BLaER1 treated with 17β-estradiol and CSF1 and Interleukin-3, amounts not matched to agents 10 nM and 100 nM (cell line): ENCODE data around the gene SEMA3D.
A peak's percentile ranks its signal among the peaks of the same experiment; 100 is the strongest.

Source experiments
- H3K27ac ChIP-seq, 11 experiments: shearing (Covaris generic); formaldehyde crosslinking; 2 replicates each; pipeline ENCODE4 v1.8.1; 2022
- H3K27me3 ChIP-seq, 11 experiments: shearing (Covaris generic); formaldehyde crosslinking; 2 replicates each; pipeline ENCODE4 v1.8.1; 2022
- H3K36me3 ChIP-seq, 11 experiments: shearing (Covaris generic); formaldehyde crosslinking; 2 replicates each; pipeline ENCODE4 v1.8.1; 2022
- H3K4me1 ChIP-seq, 10 experiments: shearing (Covaris generic); formaldehyde crosslinking; 2 replicates each; pipeline ENCODE4 v1.8.1; 2022
- H3K4me2 ChIP-seq, 11 experiments: shearing (Covaris generic); formaldehyde crosslinking; 2 replicates each; pipeline ENCODE4 v1.8.1; 2022
- H3K4me3 ChIP-seq, 10 experiments: shearing (Covaris generic); formaldehyde crosslinking; 2 replicates each; pipeline ENCODE4 v1.8.1; 2022
- H3K9ac ChIP-seq, 11 experiments: shearing (Covaris generic); formaldehyde crosslinking; 2 replicates each; pipeline ENCODE4 v1.8.1; 2022
- H3K9me3 ChIP-seq, 11 experiments: shearing (Covaris generic); formaldehyde crosslinking; replicated peaks in 1 of 11; 2 replicates each; pipeline ENCODE4 v1.8.1; 2022
- H4K20me1 ChIP-seq, 11 experiments: shearing (Covaris generic); formaldehyde crosslinking; 2 replicates each; pipeline ENCODE4 v1.8.1; 2022
- Cebpa-rat ChIP-seq, 11 experiments: shearing (Covaris generic); IDR thresholded peaks; 2 replicates each; pipeline ENCODE4 v1.8.1; 2022

The SEMA3D gene

DNA sequence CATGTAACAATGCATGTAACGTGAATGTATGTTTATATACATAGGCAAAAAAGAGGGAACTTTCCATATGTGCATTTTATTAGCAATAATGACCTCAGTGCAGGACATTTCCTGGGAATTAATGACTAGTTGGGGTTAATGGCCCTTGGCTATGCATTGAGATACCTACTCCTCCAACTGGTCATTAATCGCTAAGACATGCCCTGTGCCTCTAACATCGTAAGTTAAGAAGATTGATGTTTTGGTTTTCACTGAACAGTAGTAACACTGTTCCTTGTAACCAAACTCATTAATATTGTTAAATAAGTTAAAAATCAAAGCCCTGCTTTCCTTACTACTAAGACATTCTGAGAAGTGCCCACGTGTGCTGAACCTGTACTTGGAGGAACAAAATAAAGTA is 61.7 kb downstream of the SEMA3D start:
- no peak for TF ChIP-seq Cebpa-rat (IDR thresholded peaks at IDR 0.05)
- Histone ChIP-seq H3K4me2 (no peak overlapping the region), H3K9me3 (no peaks in the 10 kb centered on the region), H3K36me3 (no peaks in the 10 kb centered on the region), H3K4me1 (no peaks in the 10 kb centered on the region), H3K27ac (no peak overlapping the region), H4K20me1 (no peaks in the 10 kb centered on the region), H3K27me3 (no peaks in the 10 kb centered on the region), H3K4me3 (no peak overlapping the region), H3K9ac (no peak overlapping the region)

DNA sequence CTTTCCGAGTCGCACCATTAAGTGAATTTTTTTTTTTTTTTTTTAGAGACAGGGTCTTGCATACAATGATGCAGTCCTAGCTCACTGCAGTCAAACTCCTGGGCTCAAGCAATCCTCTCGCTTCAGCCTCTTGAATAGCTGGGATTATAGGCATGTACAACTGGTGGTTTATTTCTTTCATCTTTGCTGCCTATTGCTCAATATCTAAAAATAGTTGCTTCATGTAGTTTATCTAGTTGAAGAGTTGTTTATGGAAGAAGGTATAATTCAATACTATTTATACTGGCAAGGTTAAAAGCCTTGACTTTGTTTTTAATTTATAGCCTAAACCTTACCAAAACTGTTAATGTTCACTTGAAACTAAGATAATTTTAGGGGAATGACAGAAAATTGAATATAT is 66.9 kb downstream of the SEMA3D start:
- no peaks in the 10 kb centered on the region for H3K9me3 ChIP-seq
- no peaks in the 10 kb centered on the region for H3K4me1 ChIP-seq
- H4K20me1 ChIP-seq: no peaks in the 10 kb centered on the region
- H3K4me3 ChIP-seq: no peak overlapping the region
- no peak overlapping the region for H3K27ac ChIP-seq
- no peak overlapping the region for H3K9ac ChIP-seq
- H3K27me3 ChIP-seq: no peaks in the 10 kb centered on the region
- no peaks in the 10 kb centered on the region for H3K36me3 ChIP-seq
- TF ChIP-seq Cebpa-rat (IDR thresholded peaks at IDR 0.05): no peak
- H3K4me2 ChIP-seq: no peak overlapping the region

DNA sequence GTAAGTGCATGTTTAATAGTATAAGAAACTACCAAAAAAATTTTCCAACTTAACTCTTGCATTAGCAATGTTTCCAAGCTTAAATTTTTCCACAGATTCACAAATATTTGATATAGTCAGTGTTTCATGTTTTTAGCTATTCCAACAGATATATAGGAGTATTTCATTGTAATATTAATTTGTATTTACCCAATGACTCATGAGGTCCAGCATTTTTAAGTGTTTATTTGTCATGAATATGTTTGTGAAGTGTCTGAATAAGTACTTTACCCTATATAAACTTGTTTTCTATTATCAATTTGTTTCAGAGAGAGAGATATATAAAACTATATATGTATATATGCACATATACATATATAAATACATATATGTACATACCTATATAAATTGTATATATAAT is 71.0 kb downstream of the SEMA3D start:
- no peaks in the 10 kb centered on the region for H3K27me3 ChIP-seq
- no peak for TF ChIP-seq Cebpa-rat (IDR thresholded peaks at IDR 0.05)
- H3K9me3 ChIP-seq: no peaks in the 10 kb centered on the region
- no peak overlapping the region for H3K27ac ChIP-seq
- H3K4me2 ChIP-seq: no peak overlapping the region
- H3K36me3 ChIP-seq: no peaks in the 10 kb centered on the region
- 0 out of 20 replicates have a peak, but pooled peaks cover 0 to 3% (median 0%) of the 10 kb centered on the region in 10 experiments for H3K4me1 ChIP-seq
- H3K9ac ChIP-seq: no peak overlapping the region
- no peak overlapping the region for H3K4me3 ChIP-seq
- H4K20me1 ChIP-seq: no peaks in the 10 kb centered on the region

DNA sequence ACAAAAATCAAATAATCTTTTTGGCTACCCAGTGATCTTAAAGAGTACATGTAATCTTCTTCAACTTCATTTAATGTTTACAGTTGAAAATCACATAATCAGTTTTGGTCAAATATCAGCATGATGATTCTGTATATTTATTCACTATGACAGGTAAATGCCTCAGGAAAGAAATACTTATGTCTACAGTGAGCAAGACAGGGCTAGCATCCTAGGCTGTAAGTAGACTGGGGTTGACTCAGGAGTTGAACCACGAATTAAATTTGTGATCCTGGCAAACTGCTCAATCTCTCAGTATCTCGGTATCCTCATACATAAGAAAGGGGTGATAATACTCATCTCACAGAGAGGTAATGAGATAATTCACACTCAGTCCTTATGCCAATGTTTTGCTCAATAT is 71.8 kb downstream of the SEMA3D start:
- no peak overlapping the region for H3K4me3 ChIP-seq

GRCh38 chr7:85114342-85114741 is 72.5 kb downstream of the SEMA3D start:
- Histone ChIP-seq H3K36me3 (no peaks in the 10 kb centered on the region), H3K4me1 (0 out of 20 replicates have a peak, but pooled peaks cover 0 to 3% (median 0%) of the 10 kb centered on the region in 10 experiments), H3K27me3 (no peaks in the 10 kb centered on the region), H3K9me3 (no peaks in the 10 kb centered on the region), H3K27ac (no peak overlapping the region), H3K4me2 (no peak overlapping the region), H4K20me1 (no peaks in the 10 kb centered on the region), H3K4me3 (no peak overlapping the region), H3K9ac (no peak overlapping the region)
- TF ChIP-seq Cebpa-rat (IDR thresholded peaks at IDR 0.05): no peak

More for the DNA sequence above, 71.8 kb downstream of the SEMA3D start:
- TF ChIP-seq Cebpa-rat (IDR thresholded peaks at IDR 0.05): no peak
- Histone ChIP-seq H3K27me3 (no peaks in the 10 kb centered on the region), H3K36me3 (no peaks in the 10 kb centered on the region), H3K9ac (no peak overlapping the region), H3K9me3 (no peaks in the 10 kb centered on the region), H3K27ac (no peak overlapping the region), H3K4me1 (0 out of 20 replicates have a peak, but pooled peaks cover 0 to 3% (median 0%) of the 10 kb centered on the region in 10 experiments), H4K20me1 (no peaks in the 10 kb centered on the region), H3K4me2 (no peak overlapping the region)

- Histone ChIP-seq H3K27ac (no peak overlapping the region), H3K4me2 (no peak overlapping the region), H3K4me3 (no peak overlapping the region), H3K9me3 (no peaks in the 10 kb centered on the region), H3K27me3 (no peaks in the 10 kb centered on the region), H4K20me1 (no peaks in the 10 kb centered on the region), H3K36me3 (no peaks in the 10 kb centered on the region), H3K9ac (no peak overlapping the region), H3K4me1 (0 out of 20 replicates have a peak, but pooled peaks cover 0 to 3% (median 0%) of the 10 kb centered on the region in 10 experiments)
- no peak for TF ChIP-seq Cebpa-rat (IDR thresholded peaks at IDR 0.05)
These were observed 75.1 kb downstream of the SEMA3D start for GRCh38 chr7:85111761-85112160.

- no peaks in the 10 kb centered on the region for H3K9me3 ChIP-seq
- H3K4me3 ChIP-seq: no peak overlapping the region
These were observed 80.1 kb downstream of the SEMA3D start for GRCh38 chr7:85106719-85107118.

GRCh38 chr7:85104432-85105205 is 82.2 kb downstream of the SEMA3D start:
- no peak overlapping the region; a peak in 1 of 22 replicates for H3K9ac ChIP-seq
- no peaks in the 10 kb centered on the region for H3K27me3 ChIP-seq
- H3K4me1 ChIP-seq: peaks cover 0 to 38% (median 23%) of the 10 kb centered on the region in 10 experiments; a peak in 14 of 20 replicates
- H3K36me3 ChIP-seq: no peaks in the 10 kb centered on the region
- no peaks in the 10 kb centered on the region for H3K9me3 ChIP-seq
- H3K4me2 ChIP-seq: peak overlapping the region in 8 of 11 experiments; percentile 35 to 69 (median 60); a peak in 16 of 22 replicates
- no peaks in the 10 kb centered on the region for H4K20me1 ChIP-seq
- peak in 2 of 11 experiments; percentile 36 to 45; a peak in 2 of 22 replicates for TF ChIP-seq Cebpa-rat (IDR thresholded peaks at IDR 0.05)
- peak overlapping the region in 7 of 11 experiments; percentile 10 to 64 (median 52); a peak in 11 of 22 replicates for H3K27ac ChIP-seq
- H3K4me3 ChIP-seq: 0 out of 20 replicates have a peak overlapping the region, but pooled peaks of 1 of the 10 experiments have one; percentile 14

More at GRCh38 chr7:85106719-85107118, 80.1 kb downstream of the SEMA3D start:
- Histone ChIP-seq H3K4me1 (peaks cover 0 to 38% (median 23%) of the 10 kb centered on the region in 10 experiments; a peak in 14 of 20 replicates), H3K27me3 (no peaks in the 10 kb centered on the region), H4K20me1 (no peaks in the 10 kb centered on the region), H3K27ac (no peak overlapping the region), H3K9ac (no peak overlapping the region), H3K4me2 (no peak overlapping the region), H3K36me3 (no peaks in the 10 kb centered on the region)
- no peak for TF ChIP-seq Cebpa-rat (IDR thresholded peaks at IDR 0.05)

GRCh38 chr7:85103962-85104361 is 82.9 kb downstream of the SEMA3D start:
- H3K4me3 ChIP-seq: no peak overlapping the region
- H3K36me3 ChIP-seq: no peaks in the 10 kb centered on the region
- H3K4me2 ChIP-seq: peak overlapping the region in 7 of 11 experiments; percentile 42 to 69 (median 61); a peak in 13 of 22 replicates
- H3K9ac ChIP-seq: no peak overlapping the region
- TF ChIP-seq Cebpa-rat (IDR thresholded peaks at IDR 0.05): no peak
- H3K27ac ChIP-seq: peak overlapping the region in 7 of 11 experiments; percentile 7 to 64 (median 44); a peak in 8 of 22 replicates
- 0 out of 22 replicates have a peak, but pooled peaks cover 0 to 3% (median 0%) of the 10 kb centered on the region in 11 experiments for H3K9me3 ChIP-seq
- H4K20me1 ChIP-seq: no peaks in the 10 kb centered on the region
- H3K4me1 ChIP-seq: peaks cover 0 to 38% (median 23%) of the 10 kb centered on the region in 10 experiments; a peak in 14 of 20 replicates
- H3K27me3 ChIP-seq: no peaks in the 10 kb centered on the region
